Brain microvascular endothelial cell (primary cell): Measurements from ENCODE around the gene DACH1.

ENCODE experiments used
- DNase-seq: peaks from one replicate; pipeline ENCODE4 v3.0.0-alpha.2; 2020
- H3K27ac ChIP-seq: fragments of 250-450 bp; sonication (Bioruptor Pico); 2 replicates; pipeline ENCODE4 v1.5.1; 2020; ENCODE audit warnings: mild to moderate bottlenecking, moderate library complexity
- H3K27me3 ChIP-seq: fragments of 250-450 bp; sonication (Bioruptor Pico); replicated peaks from 2 replicates; pipeline ENCODE4 v1.5.1; 2020; ENCODE audit warnings: mild to moderate bottlenecking
- H3K36me3 ChIP-seq: fragments of 250-450 bp; sonication (Bioruptor Pico); replicated peaks from 2 replicates; pipeline ENCODE4 v1.5.1; 2020; ENCODE audit warnings: mild to moderate bottlenecking
- H3K4me3 ChIP-seq: 2 replicates; pipeline ENCODE4 v1.5.1; 2011; ENCODE audit warnings: low read depth, mild to moderate bottlenecking, control low read depth, low read length, moderate library complexity
- CTCF ChIP-seq: IDR thresholded peaks from 2 replicates; pipeline ENCODE4 v1.5.1; 2011; ENCODE audit warnings: low read depth, mild to moderate bottlenecking, moderate library complexity, low read length, control low read depth, inconsistent platforms; ENCODE audit errors: missing control alignments
- in situ Hi-C: cut with HindIII; loops from 2 replicates; pipeline ENCODE4 v1.10.0; 2017; ENCODE audit warnings: low sequenced_read_pairs, low pct_ligation_motif_present

DACH1 gene

GRCh38 chr13:71808708-71809107 is 58.3 kb downstream of the DACH1 start:
- no peak overlapping the region for H3K4me3 ChIP-seq
- H3K27me3 ChIP-seq, result no peaks in the 10 kb centered on the region
- TF ChIP-seq CTCF, result no peak
- no peak for DNase-seq
- H3K36me3 ChIP-seq, result no peaks in the 10 kb centered on the region
- H3K27ac ChIP-seq, result no peak overlapping the region
- in situ Hi-C loops, result no loop called here

DNA sequence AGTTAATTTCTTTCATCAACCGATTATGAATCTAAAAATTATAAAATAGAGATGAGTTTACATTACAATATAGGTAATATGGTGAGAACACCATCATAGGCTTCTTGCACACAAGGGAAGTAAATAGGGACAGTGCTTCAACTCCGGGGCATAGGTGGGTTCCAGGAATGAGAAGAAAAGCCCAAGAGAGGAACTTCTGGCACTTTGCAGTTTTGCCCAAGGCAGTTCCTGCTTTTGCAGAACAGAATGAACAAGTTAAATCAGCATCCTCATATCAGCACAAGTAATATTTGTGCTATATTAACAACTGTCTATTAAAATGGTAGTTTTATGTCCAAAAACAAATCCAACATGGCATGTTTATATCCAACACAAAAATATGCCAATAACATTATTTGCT is 60.1 kb downstream of the DACH1 start:
- Histone ChIP-seq H3K36me3 (no peaks in the 10 kb centered on the region), H3K27ac (no peak overlapping the region), H3K27me3 (no peaks in the 10 kb centered on the region), H3K4me3 (no peak overlapping the region)
- DNase-seq, result no peak
- no peak for TF ChIP-seq CTCF
- in situ Hi-C loops, result no loop called here

DNA sequence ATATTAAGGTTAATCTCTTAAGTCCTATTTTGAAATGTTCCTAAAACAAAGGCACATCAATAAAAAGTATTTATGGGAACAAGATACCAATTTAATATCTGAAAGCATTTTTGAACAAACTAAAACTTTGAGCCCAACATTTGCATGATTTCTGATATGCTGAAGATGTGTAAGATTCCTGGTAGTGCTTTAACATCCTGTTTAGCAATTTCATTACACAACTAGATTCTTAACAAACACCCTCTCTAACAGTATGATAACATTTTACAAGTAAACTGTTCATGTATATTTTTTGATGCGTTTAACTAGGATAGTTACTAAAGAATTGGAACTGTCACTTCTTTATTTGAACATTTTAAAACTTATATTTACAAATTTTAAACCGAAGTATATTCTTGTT is 63.9 kb downstream of the DACH1 start:
- no peak for DNase-seq
- in situ Hi-C loops, result no loop called here
- no peak overlapping the region for H3K27ac ChIP-seq
- H3K4me3 ChIP-seq, result no peak overlapping the region
- H3K27me3 ChIP-seq, result no peaks in the 10 kb centered on the region
- H3K36me3 ChIP-seq, result no peaks in the 10 kb centered on the region
- no peak for TF ChIP-seq CTCF

DNA sequence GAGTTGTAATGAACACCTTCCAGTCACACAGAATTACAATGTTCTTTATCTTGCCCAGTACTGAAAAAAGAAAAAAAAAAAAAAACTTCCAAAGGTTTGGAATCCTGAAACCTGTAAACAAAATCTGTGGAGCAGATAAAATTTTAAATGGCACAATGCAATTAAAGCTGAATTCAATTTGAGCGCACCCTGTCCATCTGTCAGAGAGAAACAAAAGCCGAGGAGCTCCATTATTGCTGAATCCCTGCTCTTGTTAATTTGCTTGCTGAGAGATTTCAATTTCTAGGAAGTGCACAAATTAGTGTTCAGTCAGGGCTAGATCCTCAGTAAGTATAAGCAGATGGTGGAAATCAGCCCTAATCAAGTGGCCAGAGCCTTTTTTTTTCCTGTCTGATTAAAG is 65.2 kb downstream of the DACH1 start:
- H3K36me3 ChIP-seq, result no peaks in the 10 kb centered on the region
- H3K27ac ChIP-seq, result no peak overlapping the region
- no peaks in the 10 kb centered on the region for H3K27me3 ChIP-seq
- no peak for DNase-seq
- TF ChIP-seq CTCF, result no peak
- in situ Hi-C loops, result no loop called here
- H3K4me3 ChIP-seq, result no peak overlapping the region

GRCh38 chr13:71801165-71801760 is 65.7 kb downstream of the DACH1 start:
- Histone ChIP-seq H3K36me3 (no peaks in the 10 kb centered on the region), H3K27ac (no peak overlapping the region), H3K4me3 (no peak overlapping the region), H3K27me3 (no peaks in the 10 kb centered on the region)
- DNase-seq, result no peak
- in situ Hi-C loops, result no loop called here
- TF ChIP-seq CTCF, result no peak

GRCh38 chr13:71799324-71799723 is 67.7 kb downstream of the DACH1 start:
- in situ Hi-C loops, result no loop called here
- DNase-seq, result no peak
- H3K4me3 ChIP-seq, result no peak overlapping the region
- H3K36me3 ChIP-seq, result no peaks in the 10 kb centered on the region
- no peaks in the 10 kb centered on the region for H3K27me3 ChIP-seq
- no peak for TF ChIP-seq CTCF
- no peak overlapping the region for H3K27ac ChIP-seq
